ENCODE results near the gene CDC42SE2.
"Not testable (repeated sequence)": the region's sequence is repeated elsewhere in the genome, so short reads cannot be mapped to it uniquely, and the experiment has no call there.

Gene CDC42SE2

GRCh38 chr5:131250751-131251475 lies 12.9 kb upstream of the CDC42SE2 start:
- DNase-seq (ENCODE audit: low read depth) = no peak

DNA sequence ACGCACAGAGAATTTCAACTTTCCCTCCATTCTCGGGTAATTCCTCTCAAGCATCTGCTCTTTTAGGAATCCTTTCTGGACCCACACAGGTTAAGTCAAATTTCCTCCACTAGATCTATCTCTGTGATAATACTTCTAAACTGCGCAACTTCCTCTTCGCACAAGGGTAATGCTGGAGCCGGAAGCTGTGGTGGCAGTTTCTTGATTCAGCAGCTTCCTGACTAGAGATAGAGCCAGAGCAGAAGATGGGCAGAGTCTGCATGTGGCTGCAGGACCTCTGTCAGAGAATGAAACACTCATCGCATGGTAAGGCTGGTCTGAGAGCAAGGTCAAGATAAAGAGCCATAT lies 11.1 kb upstream of the CDC42SE2 start:
- DNase-seq (ENCODE audit: low read depth) = peak; percentile 62

- DNase-seq (ENCODE audit: low read depth) = not testable (repeated sequence)
These were observed 9.8 kb upstream of the CDC42SE2 start for GRCh38 chr5:131254025-131254424.

DNA sequence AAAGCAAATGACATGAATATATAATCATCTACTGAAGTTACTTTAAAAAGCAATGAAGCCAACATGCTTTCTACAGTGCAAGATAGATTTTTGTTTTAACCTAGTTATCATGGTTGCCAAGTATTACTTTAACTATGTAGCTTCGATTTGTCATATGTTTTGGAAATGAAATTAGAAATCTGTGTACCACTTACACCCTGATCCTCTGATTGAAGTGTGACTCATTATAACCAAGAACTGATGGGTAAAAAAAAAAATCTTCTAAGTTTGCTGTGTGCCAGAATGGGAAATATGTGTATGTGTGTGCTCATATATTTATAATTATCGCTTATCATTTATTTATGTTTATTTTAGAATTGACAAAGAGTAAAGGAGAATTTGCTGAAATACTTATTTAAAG lies 9.1 kb upstream of the CDC42SE2 start:
- DNase-seq (ENCODE audit: low read depth) = no peak

DNA sequence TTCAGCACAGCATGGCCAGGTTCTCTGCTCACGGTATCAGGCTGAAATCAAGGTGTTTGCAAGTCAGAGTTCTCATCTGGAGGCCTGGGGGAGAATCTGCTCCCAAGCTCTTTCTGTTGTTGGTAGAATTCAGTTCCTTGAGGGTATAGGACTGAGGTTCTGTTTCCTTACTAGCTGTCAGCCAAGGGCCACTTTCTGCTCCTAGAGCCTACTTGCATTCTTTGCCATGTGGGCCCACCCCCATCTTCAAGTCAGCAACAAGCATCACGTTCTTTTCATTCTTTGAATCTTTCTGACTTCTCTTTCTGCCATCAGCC lies 7.4 kb upstream of the CDC42SE2 start:
- DNase-seq (ENCODE audit: low read depth) = no peak

DNA sequence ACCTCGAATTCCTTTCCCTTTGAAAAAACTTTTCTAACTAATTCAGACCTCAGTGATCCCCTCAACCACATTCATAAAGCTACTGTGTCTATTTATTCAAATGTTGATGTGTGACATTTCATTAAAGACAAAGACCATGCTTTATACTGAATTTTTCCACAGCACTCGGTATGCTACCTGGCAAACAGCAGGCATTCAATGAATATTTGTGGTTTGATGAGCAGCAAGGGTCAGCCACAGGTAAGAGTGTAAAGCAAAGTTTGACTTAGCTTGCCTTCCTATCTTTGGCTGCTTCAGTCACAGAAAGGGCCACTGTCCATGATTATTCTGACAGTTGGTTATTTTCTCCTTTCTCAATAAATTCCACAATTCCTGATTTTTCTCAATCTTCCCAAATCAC lies 5.1 kb upstream of the CDC42SE2 start:
- no peak for DNase-seq (ENCODE audit: low read depth)

- no peak for DNase-seq (ENCODE audit: low read depth)
These were observed 4.5 kb upstream of the CDC42SE2 start for GRCh38 chr5:131259326-131259725.

GRCh38 chr5:131260895-131261294 lies 3.0 kb upstream of the CDC42SE2 start:
- DNase-seq (ENCODE audit: low read depth) = no peak

DNA sequence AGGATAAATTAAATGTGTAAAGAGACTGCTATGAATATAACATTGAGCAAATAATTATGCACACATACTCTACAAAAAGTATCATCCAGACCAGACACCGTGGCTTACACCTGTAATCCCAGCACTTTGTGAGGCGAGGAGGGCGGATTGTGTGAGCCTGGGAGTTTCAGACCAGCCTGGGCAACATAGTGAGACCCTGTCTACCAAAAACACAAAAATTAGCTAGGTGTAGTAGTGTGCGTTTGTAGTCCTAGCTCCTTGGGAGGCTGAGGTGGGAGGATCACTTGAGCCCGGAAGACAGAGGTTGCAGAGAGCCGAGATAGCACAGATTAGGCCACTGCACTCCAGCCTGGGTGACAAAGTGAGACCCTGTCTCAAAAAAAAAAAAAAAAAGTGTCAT lies 2.4 kb upstream of the CDC42SE2 start:
- no peak for DNase-seq (ENCODE audit: low read depth)

GRCh38 chr5:131262953-131263541 lies 806 bp upstream of the CDC42SE2 start:
- DNase-seq (ENCODE audit: low read depth) = no peak

GRCh38 chr5:131264451-131265099 lies 722 bp downstream of the CDC42SE2 start:
- peak; percentile 37 for DNase-seq (ENCODE audit: low read depth)

- DNase-seq (ENCODE audit: low read depth) = no peak
These were observed 1.5 kb downstream of the CDC42SE2 start for GRCh38 chr5:131265311-131265803.

DNA sequence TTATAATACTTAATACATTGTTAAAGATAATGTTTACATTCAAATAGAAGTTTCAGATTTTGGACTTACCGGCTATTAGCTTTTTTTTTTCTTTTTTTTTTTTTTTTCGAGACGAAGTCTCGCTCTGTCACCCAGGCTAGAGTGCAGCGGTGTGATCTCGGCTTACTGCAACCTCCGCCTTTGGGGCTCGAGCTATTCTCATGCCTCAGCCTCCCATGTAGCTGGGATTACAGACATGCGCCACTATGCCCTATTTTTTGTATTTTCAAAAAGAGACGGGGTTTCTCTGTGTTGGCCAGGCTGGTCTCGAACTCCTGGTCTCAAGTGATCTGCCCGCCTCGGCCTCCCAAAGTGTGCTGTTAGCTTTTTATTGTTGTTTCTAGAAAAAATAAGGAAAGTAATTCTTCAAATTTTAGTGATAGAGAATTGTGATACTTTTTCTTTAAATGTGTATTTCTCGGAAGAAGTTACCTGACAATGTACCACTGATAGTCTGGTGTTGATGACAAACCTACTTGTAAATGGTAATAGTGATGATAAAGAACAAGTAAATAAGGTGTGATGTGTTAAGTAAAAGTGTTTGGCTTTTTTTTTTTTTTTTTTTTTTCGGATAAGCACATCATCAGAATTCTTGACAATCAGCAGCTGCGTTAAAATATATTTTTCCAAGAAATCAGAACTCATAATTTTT lies 2.7 kb downstream of the CDC42SE2 start:
- no peak for DNase-seq (ENCODE audit: low read depth)

GRCh38 chr5:131268758-131269370 lies 5.0 kb downstream of the CDC42SE2 start:
- no peak for DNase-seq (ENCODE audit: low read depth)

DNA sequence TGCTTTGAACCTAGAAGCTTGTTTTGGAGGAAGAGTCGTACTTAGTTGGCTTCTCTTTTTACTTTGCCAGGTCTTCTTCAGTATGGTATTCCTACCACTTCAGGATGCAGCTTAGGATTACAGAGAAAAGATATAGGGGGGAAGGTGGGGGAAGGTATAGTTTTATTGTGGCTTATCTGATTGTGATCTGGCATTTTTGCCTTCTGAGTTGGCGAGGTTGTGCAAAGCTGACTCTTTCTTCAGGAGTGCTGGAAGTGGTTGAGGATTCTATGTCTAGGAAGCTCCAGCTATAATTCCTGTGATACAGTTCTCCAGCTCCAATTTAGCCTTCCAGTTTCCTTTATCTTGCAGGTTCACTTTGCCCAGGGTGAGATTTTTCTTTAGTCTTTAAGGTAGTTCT lies 7.0 kb downstream of the CDC42SE2 start:
- DNase-seq (ENCODE audit: low read depth) = no peak

DNA sequence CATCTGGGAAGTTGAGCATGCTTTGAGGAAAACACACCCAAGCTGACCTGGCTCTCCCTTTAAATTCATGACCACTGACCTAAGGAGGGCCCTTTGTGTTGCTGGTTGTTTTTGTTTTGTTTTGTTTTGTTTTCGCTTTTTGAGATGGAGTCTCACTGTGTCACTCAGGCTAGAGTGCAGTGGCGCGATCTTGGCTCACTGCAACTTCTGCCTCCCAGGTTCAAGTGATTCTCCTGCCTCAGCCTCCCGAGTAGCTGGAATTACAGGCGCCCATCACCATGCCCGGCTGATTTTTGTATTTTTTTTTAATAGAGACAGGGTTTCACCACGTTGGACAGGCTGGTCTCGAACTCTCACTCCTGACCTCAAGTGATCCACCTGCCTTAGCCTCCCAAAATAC lies 8.0 kb downstream of the CDC42SE2 start:
- not testable (repeated sequence) for DNase-seq (ENCODE audit: low read depth)

DNA sequence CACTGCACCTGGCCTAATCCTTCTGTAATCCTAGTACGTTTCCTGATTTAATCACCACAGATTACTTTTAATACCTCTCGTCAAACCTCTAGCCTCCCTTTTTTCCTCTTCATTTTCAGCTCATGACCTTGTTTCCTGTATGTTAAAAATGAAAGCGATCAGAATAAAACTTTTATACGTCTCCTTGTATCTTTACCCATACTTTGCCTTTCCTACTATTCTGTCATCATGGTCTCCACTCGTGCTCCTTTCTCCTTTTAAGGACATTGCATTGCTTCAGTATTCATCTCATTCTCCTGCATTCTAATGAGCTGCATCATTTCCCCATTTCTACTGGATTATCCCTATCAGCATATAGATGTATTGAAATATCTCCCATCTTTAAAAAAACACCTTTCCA lies 8.5 kb downstream of the CDC42SE2 start:
- no peak for DNase-seq (ENCODE audit: low read depth)

DNA sequence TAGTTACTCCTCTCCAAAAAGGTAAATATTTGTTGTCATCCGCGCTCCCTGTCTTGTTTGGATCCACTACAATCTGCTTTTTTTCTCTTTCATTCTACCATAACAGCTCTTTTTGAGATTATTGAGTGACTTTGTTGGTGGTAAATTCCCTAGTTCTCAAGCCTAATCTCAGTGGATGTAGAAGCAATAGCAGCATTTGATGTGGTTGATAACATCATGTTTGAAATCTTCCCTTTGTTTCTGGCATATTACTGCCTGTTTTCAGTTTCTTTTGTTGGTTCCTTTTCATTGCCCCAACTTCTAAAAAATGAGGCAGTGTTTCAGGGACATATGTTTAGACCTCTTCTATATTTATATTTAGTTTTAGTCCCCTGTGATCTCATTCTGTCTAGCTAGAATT lies 8.9 kb downstream of the CDC42SE2 start:
- DNase-seq (ENCODE audit: low read depth) = no peak

DNA sequence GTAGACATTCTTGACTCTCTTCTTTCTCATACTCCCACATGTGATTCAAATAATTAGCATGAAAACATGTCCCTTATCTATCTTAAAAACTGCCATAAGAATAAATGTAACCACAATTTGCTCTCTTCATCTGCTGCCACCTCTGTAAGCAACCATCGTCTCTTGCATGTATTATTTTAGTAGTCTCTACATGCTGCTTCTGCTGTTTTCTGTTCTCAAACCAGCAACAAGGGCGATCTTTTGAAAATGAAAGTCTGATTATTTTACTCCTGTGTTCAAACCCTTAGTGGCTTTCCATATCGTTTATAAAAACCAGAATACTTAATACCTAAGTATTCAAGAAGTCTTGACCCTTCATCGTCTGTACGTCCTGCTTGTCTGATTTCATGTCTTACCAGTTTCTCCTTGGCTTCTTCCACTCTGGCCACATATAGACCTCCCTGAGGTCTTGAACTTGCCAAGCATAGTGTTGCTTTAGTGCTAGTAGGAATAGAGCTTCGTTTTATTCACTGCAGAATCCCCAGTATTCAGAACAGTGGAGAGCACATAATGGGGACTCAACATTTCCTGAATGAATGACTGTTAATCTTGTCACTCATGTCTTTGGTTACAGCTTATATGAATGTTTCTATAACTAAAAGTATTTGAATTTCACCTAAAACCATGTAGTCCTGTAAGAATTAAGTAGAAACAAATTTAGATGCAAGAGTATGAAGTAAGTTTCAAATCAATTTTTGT lies 10.6 kb downstream of the CDC42SE2 start:
- DNase-seq (ENCODE audit: low read depth) = no peak

- DNase-seq (ENCODE audit: low read depth) = no peak
These were observed 12.2 kb downstream of the CDC42SE2 start for GRCh38 chr5:131276072-131276471.

DNA sequence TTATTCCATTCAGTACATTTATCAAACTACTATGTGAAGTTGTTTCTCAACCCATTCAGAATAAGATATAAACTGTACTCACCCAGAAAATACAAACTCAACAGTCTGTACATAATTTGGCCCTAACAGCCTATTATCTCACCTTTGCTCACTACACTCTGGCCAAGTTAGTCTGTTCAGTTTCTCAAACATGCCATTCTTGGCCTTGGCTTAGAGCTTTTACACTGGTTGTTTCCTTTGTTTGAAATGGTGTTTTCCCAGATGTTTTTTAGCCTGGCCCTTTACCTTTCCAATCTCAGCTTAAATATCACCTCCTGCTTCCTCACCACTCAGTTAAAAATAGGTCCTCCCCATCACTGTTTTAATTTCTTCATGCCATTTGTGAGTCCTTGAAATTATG lies 13.6 kb downstream of the CDC42SE2 start:
- DNase-seq (ENCODE audit: low read depth) = no peak
